Measurements from ENCODE around the gene REPIN1. TPM values are rescaled to one million over a fixed set of nuclear protein-coding genes. Genes with fewer than 3 reads are reported as not detected.

The REPIN1 gene
- polyA plus RNA-seq (ENCODE audit: insufficient read length in 3 of 3), result 10 to 100 TPM; 76.5 to 84.8 (median 79.6) TPM

DNA sequence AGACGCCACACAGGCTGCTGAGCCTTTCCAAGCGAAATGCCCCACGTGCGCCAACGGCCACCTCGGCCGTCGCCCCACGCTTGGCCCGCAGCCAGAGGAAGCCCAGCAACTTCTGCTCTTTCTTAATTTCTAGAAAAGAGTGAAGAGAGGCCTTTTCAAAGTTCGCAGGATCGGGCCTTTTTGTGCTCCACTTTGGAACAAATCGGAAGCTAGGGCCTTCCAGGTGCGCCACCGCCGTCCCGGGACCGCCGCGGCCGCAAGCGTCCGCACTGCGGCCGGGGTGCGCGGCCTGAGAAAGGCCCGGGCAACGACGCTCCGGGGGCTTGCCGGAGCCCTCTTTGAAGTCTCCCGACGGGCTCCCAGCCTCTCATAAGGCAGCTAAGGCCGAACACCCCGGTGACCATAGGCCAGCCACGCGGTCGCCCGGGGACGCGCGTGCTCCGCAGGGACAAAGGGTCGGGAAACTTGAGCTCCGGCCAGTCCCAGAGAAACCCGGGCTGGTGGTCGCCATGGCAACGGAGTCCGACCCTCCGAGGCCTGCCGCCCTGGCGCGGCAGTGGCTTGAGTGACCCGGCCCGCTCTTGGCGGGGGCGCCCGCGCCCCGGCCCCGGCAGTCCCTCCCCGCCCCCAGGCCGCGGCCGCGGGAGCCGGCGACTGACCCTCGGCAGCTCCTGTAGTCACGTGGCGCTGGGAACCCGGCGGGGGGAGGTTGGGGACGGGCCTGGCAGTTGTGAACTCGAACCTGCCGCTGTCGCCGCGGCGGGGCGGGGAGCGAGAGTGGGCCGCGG is at the start of gene REPIN1:
Gene REPIN1 (plus strand): TSS at position 727 of the 788 bp plus-strand sequence. CDS start 890 bp downstream, outside the sequence.
- DNase-seq (ENCODE audit: low read depth in 3 of 3, low spot score in 2 of 3), result peak in 1 of 3 donors; percentile 81

DNA sequence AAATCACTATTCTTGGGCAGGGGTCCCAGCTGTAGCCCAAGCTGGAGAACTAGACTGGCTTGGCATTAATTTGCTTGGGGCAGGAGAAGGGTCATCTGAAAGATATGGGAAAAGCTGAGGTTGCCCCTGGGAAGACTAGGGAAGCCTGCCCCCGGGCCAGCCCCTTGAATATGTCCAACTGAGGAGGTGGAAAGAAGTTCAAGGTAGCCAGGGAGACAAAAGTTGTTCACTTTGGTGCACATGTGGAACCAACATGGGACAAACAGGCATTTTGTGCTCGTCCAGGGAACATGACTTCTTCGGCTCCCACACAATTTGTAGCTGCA is 46.9 kb upstream of the REPIN1 start:
- no peak for DNase-seq (ENCODE audit: low read depth in 3 of 3, low spot score in 2 of 3)

DNA sequence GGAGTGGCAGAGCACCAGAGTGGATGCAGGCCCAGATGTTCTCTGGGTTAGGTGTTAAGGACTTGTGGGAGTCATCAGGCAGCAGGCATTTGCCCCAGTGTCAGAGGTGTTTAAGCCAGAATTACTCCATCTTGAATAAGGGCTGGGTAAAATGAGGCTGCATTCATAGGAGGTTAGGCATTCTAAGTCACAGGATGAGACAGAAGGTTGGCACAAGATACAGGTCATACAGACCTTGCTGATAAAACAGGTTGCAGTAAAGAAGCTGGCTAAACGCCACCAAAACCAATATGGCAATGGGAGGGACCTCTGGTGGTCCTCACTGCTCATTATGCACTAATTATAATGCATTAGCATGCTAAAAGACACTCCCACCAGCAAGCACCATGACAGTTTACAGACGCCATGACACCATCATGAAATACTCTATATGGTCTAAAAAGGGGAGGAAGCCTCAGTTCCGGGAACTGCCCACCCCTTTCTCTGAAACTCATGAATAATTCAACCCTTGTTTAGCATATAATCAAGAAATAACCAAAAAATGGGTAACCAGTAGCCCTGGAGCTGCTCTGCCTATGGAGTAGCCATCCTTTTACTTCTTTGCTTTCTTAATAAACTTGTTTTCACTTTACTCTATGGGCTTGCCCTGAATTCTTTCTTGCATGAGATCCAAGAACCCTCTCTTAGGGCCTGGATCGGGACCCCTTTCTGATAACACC is 46.3 kb upstream of the REPIN1 start:
- DNase-seq (ENCODE audit: low read depth in 3 of 3, low spot score in 2 of 3), result no peak

DNA sequence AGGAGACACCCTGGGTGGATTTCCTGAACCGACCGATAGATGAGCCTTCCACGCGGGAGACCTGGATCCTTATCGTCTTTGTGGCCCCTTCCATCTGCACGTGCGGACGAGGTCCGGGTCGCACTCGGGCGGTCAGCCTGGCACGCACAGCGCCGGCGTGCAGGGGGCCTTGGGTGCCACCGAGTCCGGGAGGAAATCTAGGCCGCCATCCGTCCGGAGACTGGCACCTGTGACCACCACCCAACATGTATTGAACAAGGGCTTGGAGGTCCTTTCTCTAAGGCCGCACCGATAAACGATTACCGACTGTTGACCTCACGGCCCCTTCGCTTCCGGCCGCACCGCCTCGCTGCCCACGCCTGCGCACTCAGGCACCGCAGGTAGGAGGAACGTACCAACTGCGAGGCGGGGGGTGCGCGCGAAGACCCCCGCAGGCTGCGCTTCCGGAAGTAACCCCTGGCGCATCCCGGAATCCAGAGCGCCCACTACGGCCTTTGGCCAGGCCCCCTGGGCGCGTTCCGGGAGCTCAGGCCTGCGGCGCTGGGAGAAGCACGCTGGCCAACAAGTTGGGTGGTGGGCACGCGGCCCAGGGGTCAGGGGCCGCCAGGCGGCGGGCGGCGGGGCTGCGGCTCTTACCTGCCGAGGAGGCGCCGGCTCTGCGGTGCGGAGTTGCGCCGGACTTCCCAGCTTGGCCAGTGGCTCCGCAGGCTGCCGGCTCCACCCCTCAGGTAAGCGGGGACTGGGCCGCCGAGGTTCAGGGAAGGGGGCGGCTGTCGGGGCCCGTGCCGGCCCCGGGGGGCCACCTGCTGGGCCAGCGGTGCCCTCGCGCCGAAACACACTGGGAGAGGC is 45.6 kb upstream of the REPIN1 start, which contains the start of the genes ACTR3C and LRRC61:
Gene ACTR3C (minus strand): TSS at position 713 of the 849 bp plus-strand sequence. CDS start 28,249 bp downstream, outside the sequence.
Gene LRRC61 (plus strand): TSS at position 523 of the 849 bp plus-strand sequence. CDS start 13,507 bp downstream, outside the sequence.
- no peak for DNase-seq (ENCODE audit: low read depth in 3 of 3, low spot score in 2 of 3)

DNA sequence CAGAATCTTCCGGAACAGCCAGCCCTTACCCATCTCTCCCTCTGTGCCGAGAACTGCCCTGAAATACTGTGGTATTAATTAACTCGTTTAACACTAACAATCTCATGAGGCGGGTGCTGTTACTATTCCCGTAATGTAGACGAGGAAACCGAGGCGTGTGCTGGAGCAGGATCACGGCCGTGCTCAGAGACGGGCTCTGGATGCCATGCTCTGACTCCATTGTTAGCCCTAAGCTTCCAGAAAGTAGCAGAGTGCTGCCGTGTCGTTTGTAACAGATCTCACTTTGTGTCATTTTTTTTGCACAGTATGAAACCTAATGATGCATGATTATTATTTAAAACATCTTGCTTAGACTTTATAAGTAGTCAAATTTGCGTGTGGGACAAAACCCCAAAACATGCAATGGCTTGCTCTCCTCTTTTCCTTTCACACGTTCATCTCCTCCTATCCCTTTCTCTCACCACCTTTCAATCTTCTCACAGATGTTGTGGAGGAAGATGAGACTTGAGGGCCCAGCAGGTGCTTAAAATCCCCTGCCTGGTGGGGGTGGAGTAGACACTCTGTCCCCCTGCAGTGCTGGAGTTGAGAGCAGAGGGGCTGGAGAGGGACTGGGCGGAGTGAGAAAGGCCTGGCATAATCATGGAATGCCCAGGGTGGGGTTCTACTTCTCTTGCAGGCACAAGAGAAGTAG is 44.8 kb upstream of the REPIN1 start:
- DNase-seq (ENCODE audit: low read depth in 3 of 3, low spot score in 2 of 3), result no peak

DNA sequence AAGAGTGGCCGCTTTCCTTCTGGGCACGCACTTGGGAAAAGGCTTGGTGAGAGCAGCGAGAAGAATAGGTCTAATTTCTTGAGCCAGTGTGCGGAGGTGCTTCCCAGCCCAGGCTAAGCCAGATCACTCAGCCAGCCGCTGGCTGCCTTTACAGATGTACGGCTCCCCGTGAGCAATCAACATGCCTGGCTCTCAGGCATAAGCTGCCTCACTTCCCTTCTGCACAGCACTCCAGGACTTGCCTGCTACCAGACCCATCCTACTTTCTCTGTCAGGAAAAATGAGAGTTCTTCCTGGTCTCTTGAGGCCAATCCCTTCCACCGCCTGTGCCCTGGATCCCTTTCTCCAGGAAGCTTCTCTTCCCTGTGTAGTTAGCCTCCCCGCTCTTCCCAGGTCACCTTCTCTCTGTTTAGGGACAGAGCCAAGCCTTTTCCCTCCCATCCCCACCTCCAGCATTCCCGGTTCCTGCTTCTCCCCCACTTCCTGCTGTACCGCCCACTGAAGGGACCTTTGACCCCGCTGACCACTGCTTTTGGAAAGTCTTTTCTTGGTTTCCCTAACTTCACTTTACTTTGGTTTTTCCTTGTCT is 44.2 kb upstream of the REPIN1 start:
- DNase-seq (ENCODE audit: low read depth in 3 of 3, low spot score in 2 of 3), result no peak

DNA sequence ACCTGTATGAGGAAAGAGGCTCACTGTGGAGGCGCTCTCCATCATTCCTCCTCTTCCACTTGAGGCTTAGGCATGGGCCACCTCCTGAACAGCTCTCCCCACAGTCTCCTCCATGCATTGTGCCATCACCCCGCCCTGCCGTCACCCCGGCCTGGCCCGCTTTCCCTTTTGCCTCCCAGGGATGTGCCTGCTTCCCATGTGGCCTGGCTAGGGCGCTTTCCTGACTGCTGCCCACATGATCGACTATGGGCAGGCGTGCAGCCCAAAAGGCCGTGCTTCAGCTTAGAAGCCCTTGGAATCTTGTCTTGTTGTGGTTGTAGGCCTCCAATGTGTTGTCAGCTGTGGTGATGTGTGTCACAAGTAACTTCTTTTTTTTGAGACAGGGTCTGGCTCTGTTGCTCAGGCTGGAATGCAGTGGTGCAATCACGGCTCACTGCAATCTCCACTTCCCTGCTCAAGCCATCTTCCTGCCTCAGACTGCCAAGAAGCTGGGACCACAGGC is 43.5 kb upstream of the REPIN1 start:
- DNase-seq (ENCODE audit: low read depth in 3 of 3, low spot score in 2 of 3), result no peak

DNA sequence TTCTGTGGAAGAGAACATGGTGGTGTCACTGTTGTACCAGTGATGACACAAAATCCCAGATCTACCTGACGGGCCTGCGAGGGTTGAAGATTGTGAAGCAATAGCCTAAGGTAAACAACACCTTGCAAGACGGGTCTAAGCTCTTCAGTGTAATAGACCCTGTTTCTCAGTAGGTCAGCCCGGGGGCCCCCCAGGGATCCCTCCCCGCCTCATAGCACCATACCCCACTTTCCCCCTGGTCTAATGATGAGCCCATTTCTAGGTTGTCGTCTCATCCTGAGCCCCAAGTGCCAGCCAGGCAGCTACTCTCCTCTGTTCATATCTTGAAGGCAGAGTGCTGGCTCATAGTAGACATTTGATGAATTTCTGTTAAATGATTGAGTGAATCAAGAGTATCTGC is 42.7 kb upstream of the REPIN1 start:
- DNase-seq (ENCODE audit: low read depth in 3 of 3, low spot score in 2 of 3), result no peak

DNA sequence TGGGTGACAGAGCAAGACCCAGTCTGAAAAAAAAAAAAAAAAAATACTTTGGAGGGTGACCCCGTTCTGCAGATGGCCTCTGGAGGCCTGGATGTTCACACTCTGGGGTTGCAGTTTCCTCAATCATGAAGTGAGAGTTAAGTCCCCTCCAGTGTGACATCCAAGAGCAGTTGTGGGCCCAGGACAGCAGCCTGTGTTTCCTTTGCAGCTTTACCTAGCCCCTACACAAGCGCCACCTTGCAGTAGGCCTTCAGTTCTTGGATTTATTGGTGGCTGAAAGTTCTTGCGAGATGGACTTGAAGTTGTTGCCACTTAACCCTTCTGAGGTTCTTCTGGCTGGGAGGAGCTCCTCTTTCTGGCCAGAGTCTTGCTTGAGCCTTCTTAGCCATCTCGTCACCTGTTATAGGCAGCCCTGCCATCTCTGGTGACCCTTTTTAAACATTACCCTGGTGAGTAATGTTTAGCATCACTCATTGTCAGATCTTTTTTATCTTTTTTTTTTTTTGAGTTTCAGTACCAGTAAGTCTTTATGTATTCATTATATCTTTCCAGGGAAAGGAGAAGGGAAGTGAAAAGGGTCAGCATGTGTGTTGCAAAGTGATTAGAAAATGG is 41.9 kb upstream of the REPIN1 start:
- no peak for DNase-seq (ENCODE audit: low read depth in 3 of 3, low spot score in 2 of 3)

DNA sequence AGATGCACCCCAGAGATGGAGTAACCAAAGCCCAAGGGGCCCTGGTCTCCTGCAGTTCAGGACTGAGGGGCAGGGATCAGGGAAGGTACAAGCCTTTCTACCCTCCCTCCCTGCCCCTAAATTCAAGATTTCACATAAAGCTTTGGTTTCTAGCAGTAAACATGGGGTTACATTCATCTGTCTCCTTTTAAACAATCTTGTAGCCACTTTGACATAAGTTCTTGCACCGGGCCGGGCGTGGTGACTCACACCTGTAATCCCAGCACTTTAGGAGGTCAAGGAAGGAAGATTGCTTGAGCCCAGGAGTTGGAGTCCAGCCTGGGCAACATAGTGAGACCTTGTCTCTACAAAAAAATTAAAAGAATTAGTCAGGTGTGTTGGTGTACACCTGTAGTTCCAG is 41.3 kb upstream of the REPIN1 start:
- no peak for DNase-seq (ENCODE audit: low read depth in 3 of 3, low spot score in 2 of 3)

DNA sequence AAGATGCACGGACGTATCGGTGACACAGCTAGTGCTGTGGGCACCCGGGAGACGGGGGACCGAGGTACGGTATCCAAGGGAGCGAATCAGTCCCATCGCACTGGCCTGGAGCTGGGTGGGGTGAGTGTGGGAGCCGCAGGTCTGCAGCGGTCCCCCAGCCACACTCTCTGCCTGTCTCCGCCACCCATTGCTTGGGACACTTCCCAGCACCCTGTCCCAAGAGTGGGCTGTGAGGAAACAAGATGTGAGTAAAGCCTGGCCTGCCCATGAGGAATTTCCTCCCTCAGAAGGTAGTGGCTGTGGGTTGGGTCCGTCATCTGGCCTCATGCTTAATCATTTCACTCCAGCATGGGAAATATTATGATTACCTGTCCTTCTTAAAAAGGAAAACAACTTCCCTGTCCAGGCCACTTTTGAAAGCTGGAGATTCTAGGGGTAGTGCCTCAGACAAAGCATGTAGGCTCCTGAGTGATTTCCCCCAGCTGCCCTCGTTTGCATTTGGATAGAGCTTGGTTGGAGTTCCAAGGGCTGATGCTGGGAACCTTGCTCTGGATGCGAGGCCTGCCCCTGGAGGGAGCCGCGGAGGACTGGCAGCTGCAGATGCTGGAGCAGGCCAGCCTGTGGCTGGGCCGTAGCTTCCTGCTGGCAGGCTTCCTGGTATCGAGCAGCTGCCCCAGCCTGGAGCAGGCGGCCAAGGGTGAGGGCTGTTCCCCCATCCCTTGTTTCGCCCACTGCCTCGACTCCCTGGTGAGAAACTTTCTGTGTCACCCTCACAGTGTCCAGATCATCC is 39.1 kb upstream of the REPIN1 start:
- no peak for DNase-seq (ENCODE audit: low read depth in 3 of 3, low spot score in 2 of 3)

DNA sequence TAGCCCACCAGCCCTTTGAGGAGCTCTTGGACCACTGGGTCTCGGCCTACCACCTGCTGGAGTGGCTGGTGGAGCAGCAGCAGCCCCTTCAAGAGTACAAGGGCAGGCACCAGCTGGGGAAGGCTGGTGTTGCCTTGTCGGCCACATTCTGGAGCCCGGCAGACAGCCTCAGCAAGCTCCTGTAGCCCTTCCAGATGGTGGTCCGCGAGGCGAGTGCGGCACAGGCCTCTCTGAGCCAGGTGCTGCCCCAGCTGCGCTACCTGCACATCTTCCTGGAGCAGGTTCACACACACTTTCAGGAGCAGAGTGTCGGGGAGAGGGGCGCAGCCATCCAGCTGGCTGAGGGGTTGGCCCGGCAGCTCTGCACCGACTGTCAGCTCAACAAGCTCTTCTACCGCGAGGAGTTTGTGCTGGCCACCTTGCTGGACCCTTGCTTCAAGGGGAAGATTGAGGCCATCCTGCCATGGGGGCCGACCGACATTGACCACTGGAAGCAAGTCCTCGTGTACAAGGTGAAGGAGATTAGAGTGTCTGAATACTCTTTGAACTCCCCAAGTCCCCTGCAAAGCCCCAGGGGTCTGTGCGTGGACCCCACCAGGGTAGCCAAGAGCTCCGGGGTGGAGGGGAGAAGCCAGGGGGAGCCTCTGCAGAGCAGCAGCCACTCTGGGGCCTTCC is 38.3 kb upstream of the REPIN1 start:
- DNase-seq (ENCODE audit: low read depth in 3 of 3, low spot score in 2 of 3), result no peak

DNA sequence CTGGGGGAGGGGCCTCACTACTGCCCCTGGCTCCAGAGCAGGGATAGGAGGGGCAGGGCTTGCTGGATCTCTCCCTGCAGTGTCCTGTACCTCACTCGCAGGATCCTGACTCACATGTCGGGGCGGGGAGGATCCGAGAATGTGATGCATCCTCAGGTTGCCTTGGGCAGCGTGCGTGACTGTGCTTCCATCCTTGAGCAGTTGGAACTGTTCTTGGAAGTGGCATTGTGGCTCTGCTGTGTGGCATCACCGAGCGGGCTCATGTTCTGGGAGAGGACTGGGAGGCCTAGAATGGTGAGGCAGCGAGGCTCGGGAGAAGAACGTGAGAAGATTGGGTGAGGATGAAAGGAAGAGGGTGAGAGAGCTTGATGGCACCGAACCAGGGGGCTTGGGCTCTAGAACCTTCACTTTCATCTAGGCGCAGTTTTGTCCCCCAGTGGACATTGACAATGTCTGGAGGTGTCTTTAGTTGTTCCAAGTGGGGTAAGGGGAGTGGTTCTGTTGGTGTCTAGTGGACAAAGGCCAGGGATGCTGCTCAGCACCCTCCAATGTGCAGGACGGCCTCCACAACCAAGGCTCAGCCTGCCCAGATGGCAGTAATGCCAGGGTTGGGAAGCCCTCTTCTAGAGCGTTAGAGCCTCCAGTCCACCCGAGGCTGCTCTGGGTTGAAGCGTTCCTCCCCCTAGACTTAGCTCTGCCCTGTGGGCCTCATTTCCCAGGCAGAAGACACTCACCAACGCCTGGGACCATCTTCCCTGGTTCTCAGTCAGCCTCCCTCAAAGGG is 35.6 kb upstream of the REPIN1 start:
- DNase-seq (ENCODE audit: low read depth in 3 of 3, low spot score in 2 of 3), result no peak

DNA sequence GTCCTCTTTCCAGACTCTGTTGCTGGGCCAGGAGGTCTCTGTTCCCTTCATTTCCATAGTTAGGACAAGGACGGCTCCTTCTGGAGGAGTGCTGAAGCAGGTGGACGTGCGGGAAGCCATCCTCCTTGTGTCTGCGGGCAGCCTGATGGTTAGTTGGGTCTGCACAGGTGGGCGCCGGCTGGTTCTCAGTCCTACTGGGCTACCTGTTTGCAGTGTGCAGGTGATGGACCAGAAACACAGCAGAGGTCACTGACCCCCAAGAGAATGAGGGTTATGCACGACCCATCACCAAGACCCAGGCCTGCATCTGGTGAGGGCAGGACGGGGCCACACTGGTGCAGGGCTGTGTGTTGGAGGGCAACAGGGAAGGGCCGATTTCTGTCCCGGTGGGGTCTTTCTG is 35.0 kb upstream of the REPIN1 start:
- DNase-seq (ENCODE audit: low read depth in 3 of 3, low spot score in 2 of 3), result no peak

DNA sequence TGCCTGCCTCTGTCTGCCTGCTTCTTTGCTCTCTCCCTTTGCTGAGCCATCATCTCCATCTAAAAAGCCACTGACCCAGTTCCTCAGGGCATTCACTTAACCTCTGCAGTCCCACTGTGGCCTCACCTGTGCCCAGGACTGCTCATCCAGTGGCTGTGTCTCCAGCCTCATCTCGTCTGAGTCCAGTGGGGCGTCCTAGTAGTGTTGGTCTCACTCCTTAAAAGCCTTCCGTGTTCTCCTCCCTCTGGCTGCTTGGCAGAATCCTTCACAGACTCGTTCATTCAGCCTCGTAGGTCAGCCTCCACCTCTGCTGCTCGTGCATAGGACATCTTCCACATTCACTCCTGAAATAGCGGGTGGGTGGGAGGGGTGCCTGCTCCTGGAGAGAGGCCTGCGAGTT is 34.5 kb upstream of the REPIN1 start:
- no peak for DNase-seq (ENCODE audit: low read depth in 3 of 3, low spot score in 2 of 3)

DNA sequence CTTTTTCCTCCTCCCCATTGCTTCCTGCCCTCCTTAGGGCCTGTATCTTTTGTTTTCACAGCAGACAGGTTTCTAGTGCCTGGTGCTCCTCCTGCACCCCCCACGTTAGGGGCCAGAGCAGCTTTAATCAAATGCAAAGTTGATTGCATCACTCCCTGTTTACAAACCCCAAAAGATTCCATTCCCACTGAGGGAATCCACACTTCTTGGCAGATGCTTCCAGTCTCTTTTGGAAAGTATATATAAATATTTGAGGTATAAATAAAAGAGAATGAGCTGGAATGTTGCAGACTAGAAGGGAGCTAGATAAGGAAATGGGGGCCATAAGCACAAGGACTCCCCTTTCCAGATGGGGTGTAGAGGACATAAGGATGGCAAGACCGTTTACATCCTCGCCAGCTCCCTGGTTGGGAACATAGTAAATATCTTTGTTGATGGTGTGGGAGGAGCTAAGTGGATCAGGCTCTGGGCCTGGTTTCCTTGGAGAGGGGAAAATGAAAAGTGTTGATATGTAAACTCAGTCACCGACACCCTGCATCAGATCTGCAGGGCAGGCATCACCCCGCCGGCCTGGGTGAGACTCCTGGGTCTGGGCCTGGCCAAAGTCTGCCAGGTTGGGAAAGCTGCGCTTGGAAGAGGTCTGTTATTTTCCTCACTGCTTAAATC is 33.4 kb upstream of the REPIN1 start:
- DNase-seq (ENCODE audit: low read depth in 3 of 3, low spot score in 2 of 3), result no peak

DNA sequence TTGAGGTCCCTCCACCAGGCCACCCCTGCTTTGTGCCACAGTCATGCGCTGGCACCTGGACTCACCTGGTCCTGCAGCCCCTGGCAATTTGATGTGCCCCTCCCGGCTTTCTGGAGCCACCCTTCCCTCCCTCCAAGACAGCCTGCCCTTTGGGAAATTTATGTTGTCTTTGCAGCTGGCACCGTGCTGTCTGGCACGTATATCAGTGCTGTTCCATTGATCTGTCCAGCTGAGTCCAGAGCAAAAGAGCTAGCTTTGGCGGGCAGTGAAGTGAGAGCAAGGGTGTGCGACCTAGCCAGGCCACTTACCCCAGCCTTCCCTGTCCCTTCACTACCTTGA is 32.9 kb upstream of the REPIN1 start:
- DNase-seq (ENCODE audit: low read depth in 3 of 3, low spot score in 2 of 3), result no peak
